K562 (cell line): ENCODE measurements around the gene ZNF467. TPM values are rescaled to one million over a fixed set of nuclear protein-coding genes. Genes with fewer than 3 reads are reported as not detected.

ENCODE experiments used
- ATAC-seq: fragments of 200-7000 bp; cut with Tn5 transposase; 3 replicates; pipeline ENCODE4 v1.9.1; 2020; ENCODE audit warnings: moderate library complexity
- BruUV-seq: library from RNA; stranded (reverse); fragments of 400-500 nt; replicated peaks from 2 replicates; lab custom pipeline; 2021; lab: Mats Ljungman, UMichigan
- CTCF ChIA-PET: fragments of 300-600 bp; formaldehyde crosslinking; extraction: SDS; loops from one replicate; lab custom pipeline; 2021; ENCODE audit warnings: low intra/inter-chr PET ratio; lab: Yijun Ruan, JAX
- POLR2A ChIA-PET: fragments of 300-600, 350-650 bp; sonication (Branson Sonifier 250); formaldehyde crosslinking; extraction: SDS; loops from one replicate; lab custom pipeline; 2021; ENCODE audit warnings: antibody characterized with exemption, inconsistent platforms; lab: Yijun Ruan, JAX
- DNase-seq, 4 experiments: peaks; one replicate each; pipeline versions ENCODE4 v3.0.0 to v3.0.0-alpha.2; 2011 to 2018; ENCODE audit warnings: low spot score in 3 of 4, mixed read lengths in 3 of 4; ENCODE audit errors: extremely low read depth in 1 of 4
- FAIRE-seq: peaks from 2 replicates; lab custom pipeline; 2011; peaks lifted over from hg19 to GRCh38; lab: Jason Lieb, UNC
- H2AFZ ChIP-seq: 2 replicates; pipeline ENCODE4 v1.6.0; 2011; ENCODE audit warnings: low read depth, low read length, control low read depth, inconsistent platforms
- H3K27ac ChIP-seq: fragments of 200-600 bp; 3 replicates; pipeline ENCODE4 v1.8.0; 2011; ENCODE audit warnings: low read depth, mild to moderate bottlenecking, control low read depth, inconsistent platforms, low read length, moderate library complexity, mixed read lengths; ENCODE audit errors: extremely low read depth
- H3K27me3 ChIP-seq, 2 experiments: fragments of 300-600 bp in 1 of 2; 2 replicates in 1 of 2; 3 replicates in 1 of 2; pipeline versions ENCODE4 v1.6.0 to v1.8.0; 2011; ENCODE audit warnings: inconsistent platforms in 2 of 2, low read length in 2 of 2, mild to moderate bottlenecking in 1 of 2, mixed read lengths in 1 of 2, moderate library complexity in 1 of 2; ENCODE audit not compliant: control insufficient read depth in 2 of 2, insufficient read depth in 2 of 2
- H3K36me3 ChIP-seq: fragments of 300-600 bp; 3 replicates; pipeline ENCODE4 v1.8.0; 2011; ENCODE audit warnings: mild to moderate bottlenecking, low read length, inconsistent platforms; ENCODE audit not compliant: control insufficient read depth, insufficient read depth
- H3K4me1 ChIP-seq, 2 experiments: fragments of 200-600 bp in 1 of 2; replicated peaks in 1 of 2; 2 replicates in 1 of 2; 3 replicates in 1 of 2; pipeline versions ENCODE4 v1.5.1 to v1.8.0; 2011; ENCODE audit warnings: inconsistent platforms in 2 of 2, low read length in 2 of 2, mild to moderate bottlenecking in 1 of 2, mixed read lengths in 1 of 2, moderate library complexity in 1 of 2; ENCODE audit not compliant: control insufficient read depth in 2 of 2, insufficient read depth in 2 of 2
- H3K4me2 ChIP-seq: 2 replicates; pipeline ENCODE4 v1.6.1; 2011; ENCODE audit warnings: low read length, control low read depth, inconsistent platforms, mixed read lengths; ENCODE audit not compliant: insufficient read depth
- H3K4me3 ChIP-seq: fragments of 200-600 bp; sonication (generic), shearing (Covaris generic); 2 replicates; pipeline ENCODE4 v1.5.1; 2016; ENCODE audit warnings: control low read depth, inconsistent platforms
- H3K79me2 ChIP-seq: fragments of 200-600 bp; 3 replicates; pipeline ENCODE4 v1.8.0; 2011; ENCODE audit warnings: low read length, inconsistent platforms; ENCODE audit not compliant: control insufficient read depth, insufficient read depth
- H3K9ac ChIP-seq, 2 experiments: 2 replicates each; pipeline versions ENCODE4 v1.6.0 to v1.6.1; 2011; ENCODE audit warnings: low read depth in 2 of 2, low read length in 2 of 2, control low read depth in 1 of 2, inconsistent platforms in 1 of 2, mild to moderate bottlenecking in 1 of 2, mixed read lengths in 1 of 2; ENCODE audit not compliant: insufficient read depth in 1 of 2
- H3K9me1 ChIP-seq: one replicate; pipeline ENCODE4 v1.6.0; 2011; ENCODE audit warnings: inconsistent platforms, mild to moderate bottlenecking, low read length, moderate library complexity; ENCODE audit not compliant: control insufficient read depth, insufficient read depth
- H3K9me3 ChIP-seq: replicated peaks from 2 replicates; pipeline ENCODE4 v1.5.1; 2011; ENCODE audit warnings: low read depth, low read length, inconsistent platforms; ENCODE audit not compliant: control insufficient read depth, insufficient read depth
- H4K20me1 ChIP-seq: replicated peaks from 2 replicates; pipeline ENCODE4 v1.6.1; 2011; ENCODE audit warnings: low read length, inconsistent platforms, mixed read lengths; ENCODE audit not compliant: control insufficient read depth, insufficient read depth
- ARNT ChIP-seq, 2 experiments: fragments of 450-650 bp; IDR thresholded peaks; 2 replicates each; pipeline ENCODE4 v1.6.1; 2016; ENCODE audit warnings: mild to moderate bottlenecking in 1 of 2
- ELK1 ChIP-seq: sonication (generic); formaldehyde crosslinking; IDR thresholded peaks from 2 replicates; pipeline ENCODE4 v1.8.1; 2022; ENCODE audit warnings: missing genetic modification reagents
- ETS1 ChIP-seq: conservative IDR thresholded peaks from 2 replicates; pipeline ENCODE4 v1.6.1; 2011; ENCODE audit warnings: low read depth, mild to moderate bottlenecking, low read length; ENCODE audit not compliant: control insufficient read depth
- FOXJ3 ChIP-seq: sonication (generic); formaldehyde crosslinking; IDR thresholded peaks from 2 replicates; pipeline ENCODE4 v1.4.0; 2020; ENCODE audit warnings: mild to moderate bottlenecking, missing genetic modification reagents
- MED1 ChIP-seq: sonication (generic); formaldehyde crosslinking; IDR thresholded peaks from 2 replicates; pipeline ENCODE4 v1.8.1; 2023; ENCODE audit warnings: missing genetic modification reagents, borderline replicate concordance
- NR2C2 ChIP-seq, 2 experiments: fragments of 200-800 bp in 1 of 2; sonication (Bioruptor generic) in 1 of 2; sonication (generic) in 1 of 2; formaldehyde crosslinking in 1 of 2; IDR thresholded peaks; 2 replicates each; pipeline versions ENCODE4 v1.6.1 to v1.8.0; 2016 to 2022; ENCODE audit warnings: mild to moderate bottlenecking in 1 of 2, missing compliant biosample characterization in 1 of 2, missing genetic modification characterization in 1 of 2, missing genetic modification reagents in 1 of 2
- NR4A1 ChIP-seq, 2 experiments: fragments of 250-450 bp in 1 of 2; fragments of 450-650 bp in 1 of 2; sonication (Bioruptor Pico) in 1 of 2; IDR thresholded peaks; 2 replicates each; pipeline versions ENCODE4 v1.4.0 to v1.6.1; 2016 to 2020; ENCODE audit warnings: mild to moderate bottlenecking in 2 of 2, missing compliant biosample characterization in 1 of 2, missing genetic modification characterization in 1 of 2, moderate library complexity in 1 of 2
- POLR2G ChIP-seq: fragments of 200-400 bp; formaldehyde crosslinking; IDR thresholded peaks from 2 replicates; pipeline ENCODE4 v1.6.1; 2017; ENCODE audit warnings: low read depth, mild to moderate bottlenecking, antibody characterized with exemption, low read length, moderate library complexity
- PRMT5 ChIP-seq: sonication (generic); formaldehyde crosslinking; IDR thresholded peaks from 2 replicates; pipeline ENCODE4 v1.5.0; 2020; ENCODE audit warnings: missing genetic modification reagents
- SNRNP70 ChIP-seq: fragments of 200-400 bp; formaldehyde crosslinking; optimal IDR thresholded peaks from 2 replicates; pipeline ENCODE3; 2017; ENCODE audit warnings: low read depth, low read length
- ZBTB33 ChIP-seq: sonication (generic); formaldehyde crosslinking; IDR thresholded peaks from 2 replicates; pipeline ENCODE4 v1.8.1; 2023; ENCODE audit warnings: mild to moderate bottlenecking, missing genetic modification reagents
- ZNF184 ChIP-seq: sonication (generic); formaldehyde crosslinking; IDR thresholded peaks from 2 replicates; pipeline ENCODE4 v1.5.0; 2020; ENCODE audit warnings: missing genetic modification reagents
- WGBS: fragments of 100-300 bp; shearing (Covaris generic); methylation state at CpG from one replicate; pipeline ENCODE4 v1.1.6; 2016; ENCODE audit warnings: low coverage, mixed read lengths; ENCODE audit not compliant: insufficient coverage; ENCODE audit errors: missing lambda C conversion rate; 5-methylcytosine and 5-hydroxymethylcytosine counted together
- in situ Hi-C: fragments of 300-500 bp; cut with MboI; formaldehyde crosslinking; loops from 4 replicates; pipeline ENCODE4 v1.15.0; 2018; ENCODE audit warnings: inconsistent platforms, mixed read lengths
- intact Hi-C: fragments of 100-400 bp; cut with micrococcal nuclease; formaldehyde crosslinking; loops from 2 replicates; pipeline ENCODE4 v1.14.2; 2022
- polyA plus RNA-seq, 8 experiments: library from polyadenylated mRNA; depleted of rRNA in 4 of 8; stranded (reverse) in 5 of 8; unstranded in 3 of 8; fragments of >200 nt; fragmentation: Nextera tagmentation in 2 of 8; fragmentation: Illumina TruSeq in 1 of 8; extraction: Ambion mirVana in 2 of 8; extraction: Trizol in 1 of 8; gene quantifications; 2 replicates each; pipeline versions ENCODE4 v1.2.1 to v1.2.3, GENCODE V29; 2011 to 2014; ENCODE audit warnings: inconsistent platforms in 1 of 8, missing spikeins in 1 of 8
- total RNA-seq, 7 experiments: library from RNA; depleted of rRNA in 6 of 7; stranded (reverse); fragments of >200 nt in 6 of 7; fragmentation: Illumina TruSeq in 2 of 7; extraction: Trizol in 2 of 7; gene quantifications; 2 replicates each; pipeline versions ENCODE4 v1.2.1 to v1.2.3, GENCODE V29; 2011 to 2021; ENCODE audit warnings: low replicate concordance in 1 of 7

ZNF467 gene
- total and polyA plus RNA-seq, 9 of the 15 experiments (the other 6 are each of a cell fraction or from before 2014, with no cell fraction given) = 0.32 to 14.2 (median 1.7) TPM

- Histone ChIP-seq H3K4me1 (peaks cover 23 to 39% of the 10 kb centered on the region in 2 experiments), H3K27ac (no peak overlapping the region), H3K9ac (no peak overlapping the region), H2AFZ (no peak overlapping the region), H3K4me3 (no peak overlapping the region), H3K9me1 (no peaks in the 10 kb centered on the region), H4K20me1 (no peaks in the 10 kb centered on the region), H3K9me3 (no peaks in the 10 kb centered on the region), H3K79me2 (no peaks in the 10 kb centered on the region), H3K27me3 (no peaks in the 10 kb centered on the region), H3K36me3 (peaks cover 38% of the 10 kb centered on the region; the same call in 1 of the 3 replicates)
- intact Hi-C loops = no loop called here
- ATAC-seq = no peak
- no TSS peak for BruUV-seq
- no peak for FAIRE-seq
- ChIA-PET CTCF (no interaction called here), POLR2A (interaction anchor here (1.0 kb wide), 1 partner anchor 19 kb away, joined by 3 read pairs; no protein-coding TSS in a partner anchor)
- in situ Hi-C loops = no loop called here
- DNase-seq = no peak
- WGBS = 96% methylated on average over 75 of the region's 76 CpGs
- no peak for TF ChIP-seq MED1 (CRISPR knock-in tag)
- TF ChIP-seq SNRNP70 = no peak
- peak; percentile 84 for TF ChIP-seq ZBTB33 (CRISPR knock-in tag)
- TF ChIP-seq POLR2G = peak; percentile 33; the same call in 1 of the 2 replicates
- no peak for TF ChIP-seq PRMT5 (CRISPR knock-in tag)
- TF ChIP-seq NR2C2 (CRISPR knock-in tag; IDR thresholded peaks at IDR 0.05) = no peak
- no peak for TF ChIP-seq NR2C2 (tag; IDR thresholded peaks at IDR 0.05)
- TF ChIP-seq ZNF184 = no peak
- TF ChIP-seq NR4A1 (CRISPR knock-in tag; IDR thresholded peaks at IDR 0.05) = no peak
- TF ChIP-seq NR4A1 (tag; IDR thresholded peaks at IDR 0.05) = no peak
- no peak for TF ChIP-seq FOXJ3 (CRISPR knock-in tag)
- TF ChIP-seq ETS1 = no peak
- no peak for TF ChIP-seq ELK1 (CRISPR knock-in tag)
- no peak for TF ChIP-seq ARNT (IDR thresholded peaks at IDR 0.05)
- TF ChIP-seq, all 486 proteins: peak for 2
- H3K4me2 ChIP-seq = no peak overlapping the region
Measured at GRCh38 chr7:149765399-149766121, 7.8 kb downstream of the ZNF467 start.
